Fibroblast of pulmonary artery (primary cell): ENCODE data around the gene GSTA3.

Source experiments
- DNase-seq: peaks from one replicate; pipeline ENCODE4 v3.0.0-alpha.2; 2010; ENCODE audit warnings: low read depth
- H3K4me3 ChIP-seq: replicated peaks from 2 replicates; pipeline ENCODE4 v1.5.1; 2011; ENCODE audit warnings: low read depth, mild to moderate bottlenecking, control low read depth, low read length, moderate library complexity
- TF ChIP-seq, protein P1 (sequence below): IDR thresholded peaks from 2 replicates; pipeline ENCODE4 v1.5.1; 2011; ENCODE audit warnings: mild to moderate bottlenecking, control low read depth, low read length, inconsistent platforms; ENCODE audit errors: missing control alignments

GSTA3 gene

DNA sequence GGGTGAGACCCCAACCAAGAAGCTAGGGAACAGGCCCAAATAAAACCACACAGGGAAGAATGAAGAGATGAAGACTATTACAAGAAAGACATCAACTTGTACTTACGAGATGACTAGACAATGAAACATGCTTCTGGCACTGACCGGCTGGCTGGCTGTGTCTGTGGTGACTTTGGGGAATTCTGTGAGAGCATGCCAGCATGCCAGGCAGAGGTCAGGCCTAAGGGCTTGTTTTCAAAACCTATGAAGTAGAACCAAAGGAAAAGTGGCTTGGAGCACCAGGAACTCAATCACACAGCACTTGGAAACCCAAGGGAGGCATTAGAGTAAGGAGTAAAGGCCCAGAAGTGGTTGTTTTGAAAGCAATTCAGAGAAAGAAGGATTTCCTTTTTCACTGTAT is 28.4 kb upstream of the GSTA3 start:
- TF ChIP-seq, protein P1, sequence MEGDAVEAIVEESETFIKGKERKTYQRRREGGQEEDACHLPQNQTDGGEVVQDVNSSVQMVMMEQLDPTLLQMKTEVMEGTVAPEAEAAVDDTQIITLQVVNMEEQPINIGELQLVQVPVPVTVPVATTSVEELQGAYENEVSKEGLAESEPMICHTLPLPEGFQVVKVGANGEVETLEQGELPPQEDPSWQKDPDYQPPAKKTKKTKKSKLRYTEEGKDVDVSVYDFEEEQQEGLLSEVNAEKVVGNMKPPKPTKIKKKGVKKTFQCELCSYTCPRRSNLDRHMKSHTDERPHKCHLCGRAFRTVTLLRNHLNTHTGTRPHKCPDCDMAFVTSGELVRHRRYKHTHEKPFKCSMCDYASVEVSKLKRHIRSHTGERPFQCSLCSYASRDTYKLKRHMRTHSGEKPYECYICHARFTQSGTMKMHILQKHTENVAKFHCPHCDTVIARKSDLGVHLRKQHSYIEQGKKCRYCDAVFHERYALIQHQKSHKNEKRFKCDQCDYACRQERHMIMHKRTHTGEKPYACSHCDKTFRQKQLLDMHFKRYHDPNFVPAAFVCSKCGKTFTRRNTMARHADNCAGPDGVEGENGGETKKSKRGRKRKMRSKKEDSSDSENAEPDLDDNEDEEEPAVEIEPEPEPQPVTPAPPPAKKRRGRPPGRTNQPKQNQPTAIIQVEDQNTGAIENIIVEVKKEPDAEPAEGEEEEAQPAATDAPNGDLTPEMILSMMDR = no peak
- no peak for DNase-seq

DNA sequence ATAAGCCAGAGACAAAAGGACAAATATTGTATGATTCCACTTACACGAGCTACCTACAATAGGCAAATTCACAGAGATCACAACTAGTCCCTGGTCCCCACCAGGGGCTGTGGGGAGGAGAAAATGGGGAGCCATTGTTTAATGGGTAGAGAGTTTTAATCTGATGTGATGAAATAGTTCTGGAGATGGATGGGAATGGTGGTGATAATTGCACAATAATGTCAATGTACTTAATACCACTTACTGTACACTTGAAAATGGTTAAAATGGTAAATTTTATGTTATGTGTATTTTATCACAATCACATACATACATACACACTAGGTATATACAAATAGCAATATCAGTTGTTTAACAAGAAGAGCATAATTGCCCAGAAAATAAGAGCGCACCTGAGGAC is 24.3 kb upstream of the GSTA3 start:
- H3K4me3 ChIP-seq = no peak overlapping the region
- no peak for DNase-seq
- TF ChIP-seq, protein P1 = no peak

More for the DNA sequence above, 28.4 kb upstream of the GSTA3 start:
- no peak overlapping the region for H3K4me3 ChIP-seq

DNA sequence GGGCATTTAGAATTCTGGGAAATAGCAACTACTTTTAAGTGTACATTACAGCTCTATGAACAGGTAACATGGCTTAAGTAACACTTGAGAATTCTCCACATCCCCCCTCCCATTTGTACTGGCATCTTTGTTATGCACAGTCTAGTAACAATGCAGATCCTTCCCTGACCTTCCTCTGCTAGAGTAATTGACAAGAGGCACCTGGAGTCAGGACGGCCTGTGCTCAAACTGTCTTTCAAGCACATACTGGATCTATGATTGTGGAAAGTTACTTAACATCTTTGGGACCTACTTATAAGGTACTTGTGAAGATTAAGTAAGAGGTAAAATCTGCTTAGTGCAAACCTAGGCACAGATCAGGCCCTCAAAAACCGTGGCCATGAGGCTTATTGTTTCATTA is 21.9 kb upstream of the GSTA3 start:
- TF ChIP-seq, protein P1 = no peak
- no peak overlapping the region for H3K4me3 ChIP-seq
- no peak for DNase-seq

DNA sequence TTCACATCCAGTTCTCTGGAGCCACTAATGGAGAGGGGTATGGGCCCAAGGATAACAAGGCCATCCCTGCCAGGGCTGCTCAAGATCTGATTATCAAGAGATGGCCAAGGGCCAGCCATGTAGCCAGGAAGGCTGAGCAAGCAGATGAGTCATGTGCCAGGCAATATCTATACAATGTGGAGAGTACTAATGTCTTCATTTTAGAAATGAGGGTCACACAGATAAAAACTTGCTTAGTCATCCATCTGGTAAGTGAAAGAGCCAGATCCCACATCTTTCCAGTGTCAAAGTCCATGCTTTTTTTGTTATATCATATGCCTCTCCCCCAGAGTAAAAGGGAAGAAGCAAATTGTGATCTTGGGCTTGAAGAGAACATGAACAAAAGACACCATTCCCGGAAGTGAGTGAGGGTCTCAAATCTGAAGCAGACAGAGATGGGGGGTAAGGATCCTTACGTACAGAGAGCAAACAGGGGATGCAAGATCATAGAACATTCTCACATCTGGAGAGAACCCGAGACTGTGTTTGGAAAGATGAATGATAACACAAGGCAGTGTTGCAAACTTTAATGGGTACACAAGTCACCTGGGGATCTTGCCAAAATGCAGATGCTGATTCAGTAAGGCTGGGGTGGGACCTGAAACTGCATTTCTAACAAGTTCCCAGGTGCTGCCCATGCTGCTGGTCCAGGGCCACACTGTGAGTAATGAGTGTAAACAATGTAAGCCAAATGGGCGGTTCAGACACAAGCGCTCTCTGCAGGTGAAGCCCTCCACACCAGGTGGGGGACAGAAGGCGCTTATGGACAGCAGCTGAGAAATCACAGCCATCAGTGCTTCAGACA is 20.0 kb upstream of the GSTA3 start:
- TF ChIP-seq, protein P1 = no peak
- no peak overlapping the region for H3K4me3 ChIP-seq
- DNase-seq = peak; percentile 82

DNA sequence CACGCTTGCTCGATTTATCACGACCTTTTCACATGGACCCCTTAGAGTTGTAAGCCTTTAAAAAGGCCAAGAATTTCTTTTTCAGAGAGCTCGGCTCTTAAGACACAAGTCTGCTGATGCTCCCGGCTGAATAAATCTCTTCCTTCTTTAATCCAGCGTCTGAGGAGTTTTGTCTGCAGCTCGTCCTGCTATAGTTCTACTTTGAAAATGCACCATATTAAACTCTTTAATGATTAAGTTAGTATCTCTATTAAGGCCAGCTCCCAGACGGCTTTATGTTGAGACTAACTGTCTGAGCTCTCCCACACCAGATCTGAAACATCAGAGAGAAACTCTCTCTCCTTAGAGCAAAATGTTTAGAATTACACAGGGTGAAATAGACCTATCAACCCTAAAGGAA is 18.0 kb upstream of the GSTA3 start:
- H3K4me3 ChIP-seq = no peak overlapping the region
- TF ChIP-seq, protein P1 = no peak
- no peak for DNase-seq

DNA sequence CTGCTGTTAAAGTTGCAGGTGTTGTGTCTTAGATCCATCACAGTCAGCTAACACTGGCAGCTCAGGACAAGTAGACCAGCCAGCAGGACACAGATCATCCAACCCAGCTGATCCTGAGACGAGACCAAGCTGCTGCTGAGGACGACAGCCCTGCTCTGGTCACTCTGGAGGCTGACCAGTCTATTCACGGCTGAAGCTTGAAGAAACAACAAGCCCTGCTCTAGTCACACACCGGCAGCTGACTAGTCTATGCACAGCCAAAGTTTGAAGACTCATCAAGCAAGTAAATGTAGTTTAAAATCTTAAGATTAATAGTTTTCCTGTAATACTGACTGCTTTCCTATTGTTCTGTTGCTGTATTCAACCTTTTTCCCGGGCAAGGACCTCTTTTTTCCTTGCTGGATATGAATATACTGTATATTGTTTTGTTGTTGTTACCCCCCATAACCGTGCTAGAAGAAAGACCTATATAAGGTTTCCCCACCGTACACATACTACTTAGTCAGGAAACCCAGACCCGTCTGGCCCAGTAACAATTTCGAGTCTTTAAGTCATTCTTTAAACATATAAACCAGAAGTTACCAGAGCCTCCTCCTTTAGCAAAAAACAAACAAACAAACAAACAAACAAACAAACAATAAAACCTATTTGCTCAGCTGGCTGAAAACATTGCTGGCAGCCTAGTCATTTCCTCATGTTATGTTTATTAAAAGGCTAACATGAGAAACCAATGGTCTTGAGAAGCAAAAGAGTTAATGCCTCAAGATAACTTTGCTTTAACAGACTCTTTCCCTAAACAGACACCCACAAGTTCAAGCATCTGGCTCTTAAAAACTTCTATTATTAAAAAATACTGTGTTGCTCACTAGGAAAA is 16.7 kb upstream of the GSTA3 start:
- no peak overlapping the region for H3K4me3 ChIP-seq
- DNase-seq = no peak
- TF ChIP-seq, protein P1 = no peak
